ENCODE data around the gene B3GALT6.

B3GALT6 gene

GRCh38 chr1:1262758-1263157 is 30.7 kb downstream of the B3GALT6 start:
- no peak for TF ChIP-seq CTCF (IDR thresholded peaks at IDR 0.05; ENCODE audit: control insufficient read depth, extremely low read depth, insufficient read depth)
- no peak overlapping the region for H3K4me3 ChIP-seq (ENCODE audit: low read depth, low read length)
- no peak for DNase-seq (ENCODE audit: low read depth)

GRCh38 chr1:1264026-1264425 is 32.0 kb downstream of the B3GALT6 start:
- H3K4me3 ChIP-seq (ENCODE audit: low read depth, low read length) = no peak overlapping the region
- no peak for TF ChIP-seq CTCF (IDR thresholded peaks at IDR 0.05; ENCODE audit: control insufficient read depth, extremely low read depth, insufficient read depth)

GRCh38 chr1:1264868-1265272 is 32.8 kb downstream of the B3GALT6 start:
- H3K4me3 ChIP-seq (ENCODE audit: low read depth, low read length) = no peak overlapping the region
- no peak for TF ChIP-seq CTCF (IDR thresholded peaks at IDR 0.05; ENCODE audit: control insufficient read depth, extremely low read depth, insufficient read depth)
- no peak for DNase-seq (ENCODE audit: low read depth)

More at GRCh38 chr1:1264026-1264425, 32.0 kb downstream of the B3GALT6 start:
- no peak for DNase-seq (ENCODE audit: low read depth)

GRCh38 chr1:1267488-1268283 is 35.6 kb downstream of the B3GALT6 start:
- no peak for DNase-seq (ENCODE audit: low read depth)
- H3K4me3 ChIP-seq (ENCODE audit: low read depth, low read length) = no peak overlapping the region
- no peak for TF ChIP-seq CTCF (IDR thresholded peaks at IDR 0.05; ENCODE audit: control insufficient read depth, extremely low read depth, insufficient read depth)

GRCh38 chr1:1268284-1268682 is 36.2 kb downstream of the B3GALT6 start:
- no peak for TF ChIP-seq CTCF (IDR thresholded peaks at IDR 0.05; ENCODE audit: control insufficient read depth, extremely low read depth, insufficient read depth)

GRCh38 chr1:1270813-1271212 is 38.8 kb downstream of the B3GALT6 start:
- no peak for TF ChIP-seq CTCF (IDR thresholded peaks at IDR 0.05; ENCODE audit: control insufficient read depth, extremely low read depth, insufficient read depth)
- no peak for DNase-seq (ENCODE audit: low read depth)
- H3K4me3 ChIP-seq (ENCODE audit: low read depth, low read length) = no peak overlapping the region

More at GRCh38 chr1:1268284-1268682, 36.2 kb downstream of the B3GALT6 start:
- no peak for DNase-seq (ENCODE audit: low read depth)
- H3K4me3 ChIP-seq (ENCODE audit: low read depth, low read length) = no peak overlapping the region

Data from LNCaP clone FGC (cell line).